ENCODE measurements around the gene CDK6. TPM values are rescaled to one million over a fixed set of nuclear protein-coding genes. Genes with fewer than 3 reads are reported as not detected.
"Not testable (repeated sequence)": the region's sequence is repeated elsewhere in the genome, so short reads cannot be mapped to it uniquely, and the experiment has no call there.

Gene CDK6
- total and polyA plus RNA-seq, 4 donors, result 3.3 to 35.0 (median 12.0) TPM

DNA sequence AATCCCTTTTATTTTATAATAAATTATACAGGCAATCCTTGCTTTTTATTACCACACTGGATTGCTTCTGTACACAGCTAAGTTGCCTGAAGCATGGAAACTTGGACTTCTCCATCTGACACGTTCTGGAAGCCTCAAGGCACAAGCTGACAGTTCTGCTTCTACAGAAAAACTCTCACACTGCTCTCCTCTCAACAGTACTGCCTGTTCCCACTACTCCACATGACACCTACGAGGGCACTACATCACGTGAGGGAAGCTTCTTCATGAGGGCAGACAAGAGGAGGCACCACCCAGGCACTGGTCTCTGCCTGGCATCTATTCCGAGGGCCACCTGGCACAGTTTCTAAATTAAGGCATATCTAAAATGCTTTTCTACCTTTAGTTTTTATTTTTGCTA, 229.4 kb downstream of the CDK6 start:
- 97% methylated on average over 4 of the region's 4 CpGs for WGBS
- DNase-seq (ENCODE audit: low spot score), result no peak

DNA sequence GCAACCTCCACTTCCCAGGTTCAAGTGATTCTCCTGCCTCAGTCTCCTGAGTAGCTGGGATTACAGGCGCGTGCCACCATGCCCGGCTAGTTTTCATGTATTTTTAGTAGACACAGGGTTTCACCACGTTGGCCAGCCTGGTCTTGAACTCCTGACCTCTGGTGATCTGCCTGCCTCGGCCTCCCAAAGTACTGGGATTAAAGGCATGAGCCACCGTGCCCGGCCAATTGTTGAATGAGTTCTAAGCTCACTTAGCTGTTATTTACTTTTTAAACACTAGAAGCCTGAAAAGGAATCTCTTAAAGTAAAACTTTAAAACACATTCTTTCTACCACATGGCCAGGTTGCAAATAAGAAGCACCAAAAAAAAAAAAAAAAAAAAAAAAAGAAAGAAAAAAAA, 231.9 kb downstream of the CDK6 start:
- WGBS, result 82% methylated on average over 7 of the region's 7 CpGs
- H3K9me3 ChIP-seq (ENCODE audit: control insufficient read depth in 4 of 4, low read length in 3 of 4); H3K4me3 ChIP-seq (ENCODE audit: low read depth in 1 of 3, low read length in 3 of 3); H3K36me3 ChIP-seq (ENCODE audit: control insufficient read depth in 4 of 4, insufficient read depth in 3 of 4, low read depth in 1 of 4, low read length in 3 of 4); H3K27me3 ChIP-seq (ENCODE audit: control insufficient read depth in 4 of 4, insufficient read depth in 4 of 4, low read length in 3 of 4); DNase-seq (ENCODE audit: low spot score); H3K4me1 ChIP-seq (ENCODE audit: control insufficient read depth in 4 of 4, insufficient read depth in 4 of 4, low read length in 3 of 4); H3K27ac ChIP-seq (ENCODE audit: low read depth in 1 of 2, low read length in 2 of 2); H3K9ac ChIP-seq (ENCODE audit: low read depth in 1 of 2, low read length in 2 of 2): not testable (repeated sequence)

More for the DNA sequence above, 229.4 kb downstream of the CDK6 start:
- peaks cover 0 to 5% (median 3%) of the 10 kb centered on the region in 4 donors for H3K4me1 ChIP-seq (ENCODE audit: control insufficient read depth in 4 of 4, insufficient read depth in 4 of 4, low read length in 3 of 4)
- no peak overlapping the region for H3K27ac ChIP-seq (ENCODE audit: low read depth in 1 of 2, low read length in 2 of 2)
- TF ChIP-seq GABPA (IDR thresholded peaks at IDR 0.05 in 1 of 2, conservative IDR thresholded peaks at IDR 0.05 in 1 of 2), result no peak
- TF ChIP-seq, protein P1, sequence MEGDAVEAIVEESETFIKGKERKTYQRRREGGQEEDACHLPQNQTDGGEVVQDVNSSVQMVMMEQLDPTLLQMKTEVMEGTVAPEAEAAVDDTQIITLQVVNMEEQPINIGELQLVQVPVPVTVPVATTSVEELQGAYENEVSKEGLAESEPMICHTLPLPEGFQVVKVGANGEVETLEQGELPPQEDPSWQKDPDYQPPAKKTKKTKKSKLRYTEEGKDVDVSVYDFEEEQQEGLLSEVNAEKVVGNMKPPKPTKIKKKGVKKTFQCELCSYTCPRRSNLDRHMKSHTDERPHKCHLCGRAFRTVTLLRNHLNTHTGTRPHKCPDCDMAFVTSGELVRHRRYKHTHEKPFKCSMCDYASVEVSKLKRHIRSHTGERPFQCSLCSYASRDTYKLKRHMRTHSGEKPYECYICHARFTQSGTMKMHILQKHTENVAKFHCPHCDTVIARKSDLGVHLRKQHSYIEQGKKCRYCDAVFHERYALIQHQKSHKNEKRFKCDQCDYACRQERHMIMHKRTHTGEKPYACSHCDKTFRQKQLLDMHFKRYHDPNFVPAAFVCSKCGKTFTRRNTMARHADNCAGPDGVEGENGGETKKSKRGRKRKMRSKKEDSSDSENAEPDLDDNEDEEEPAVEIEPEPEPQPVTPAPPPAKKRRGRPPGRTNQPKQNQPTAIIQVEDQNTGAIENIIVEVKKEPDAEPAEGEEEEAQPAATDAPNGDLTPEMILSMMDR (IDR thresholded peaks at IDR 0.05; ENCODE audit: low read depth, low read length, missing input control), result no peak
- no peak for TF ChIP-seq SP1 (IDR thresholded peaks at IDR 0.05)
- TF ChIP-seq YY1 (IDR thresholded peaks at IDR 0.05), result no peak
- TF ChIP-seq, protein P2, sequence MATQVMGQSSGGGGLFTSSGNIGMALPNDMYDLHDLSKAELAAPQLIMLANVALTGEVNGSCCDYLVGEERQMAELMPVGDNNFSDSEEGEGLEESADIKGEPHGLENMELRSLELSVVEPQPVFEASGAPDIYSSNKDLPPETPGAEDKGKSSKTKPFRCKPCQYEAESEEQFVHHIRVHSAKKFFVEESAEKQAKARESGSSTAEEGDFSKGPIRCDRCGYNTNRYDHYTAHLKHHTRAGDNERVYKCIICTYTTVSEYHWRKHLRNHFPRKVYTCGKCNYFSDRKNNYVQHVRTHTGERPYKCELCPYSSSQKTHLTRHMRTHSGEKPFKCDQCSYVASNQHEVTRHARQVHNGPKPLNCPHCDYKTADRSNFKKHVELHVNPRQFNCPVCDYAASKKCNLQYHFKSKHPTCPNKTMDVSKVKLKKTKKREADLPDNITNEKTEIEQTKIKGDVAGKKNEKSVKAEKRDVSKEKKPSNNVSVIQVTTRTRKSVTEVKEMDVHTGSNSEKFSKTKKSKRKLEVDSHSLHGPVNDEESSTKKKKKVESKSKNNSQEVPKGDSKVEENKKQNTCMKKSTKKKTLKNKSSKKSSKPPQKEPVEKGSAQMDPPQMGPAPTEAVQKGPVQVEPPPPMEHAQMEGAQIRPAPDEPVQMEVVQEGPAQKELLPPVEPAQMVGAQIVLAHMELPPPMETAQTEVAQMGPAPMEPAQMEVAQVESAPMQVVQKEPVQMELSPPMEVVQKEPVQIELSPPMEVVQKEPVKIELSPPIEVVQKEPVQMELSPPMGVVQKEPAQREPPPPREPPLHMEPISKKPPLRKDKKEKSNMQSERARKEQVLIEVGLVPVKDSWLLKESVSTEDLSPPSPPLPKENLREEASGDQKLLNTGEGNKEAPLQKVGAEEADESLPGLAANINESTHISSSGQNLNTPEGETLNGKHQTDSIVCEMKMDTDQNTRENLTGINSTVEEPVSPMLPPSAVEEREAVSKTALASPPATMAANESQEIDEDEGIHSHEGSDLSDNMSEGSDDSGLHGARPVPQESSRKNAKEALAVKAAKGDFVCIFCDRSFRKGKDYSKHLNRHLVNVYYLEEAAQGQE (IDR thresholded peaks at IDR 0.05), result no peak
- TF ChIP-seq RXRA (IDR thresholded peaks at IDR 0.05), result no peak
- TF ChIP-seq, protein P3, sequence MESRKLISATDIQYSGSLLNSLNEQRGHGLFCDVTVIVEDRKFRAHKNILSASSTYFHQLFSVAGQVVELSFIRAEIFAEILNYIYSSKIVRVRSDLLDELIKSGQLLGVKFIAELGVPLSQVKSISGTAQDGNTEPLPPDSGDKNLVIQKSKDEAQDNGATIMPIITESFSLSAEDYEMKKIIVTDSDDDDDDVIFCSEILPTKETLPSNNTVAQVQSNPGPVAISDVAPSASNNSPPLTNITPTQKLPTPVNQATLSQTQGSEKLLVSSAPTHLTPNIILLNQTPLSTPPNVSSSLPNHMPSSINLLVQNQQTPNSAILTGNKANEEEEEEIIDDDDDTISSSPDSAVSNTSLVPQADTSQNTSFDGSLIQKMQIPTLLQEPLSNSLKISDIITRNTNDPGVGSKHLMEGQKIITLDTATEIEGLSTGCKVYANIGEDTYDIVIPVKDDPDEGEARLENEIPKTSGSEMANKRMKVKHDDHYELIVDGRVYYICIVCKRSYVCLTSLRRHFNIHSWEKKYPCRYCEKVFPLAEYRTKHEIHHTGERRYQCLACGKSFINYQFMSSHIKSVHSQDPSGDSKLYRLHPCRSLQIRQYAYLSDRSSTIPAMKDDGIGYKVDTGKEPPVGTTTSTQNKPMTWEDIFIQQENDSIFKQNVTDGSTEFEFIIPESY (IDR thresholded peaks at IDR 0.05), result no peak
- no peak for TF ChIP-seq HNF4A (conservative IDR thresholded peaks at IDR 0.05)
- no peaks in the 10 kb centered on the region for H3K9me3 ChIP-seq (ENCODE audit: control insufficient read depth in 4 of 4, low read length in 3 of 4)
- H3K36me3 ChIP-seq (ENCODE audit: control insufficient read depth in 4 of 4, insufficient read depth in 3 of 4, low read depth in 1 of 4, low read length in 3 of 4), result no peaks in the 10 kb centered on the region
- no peak overlapping the region for H3K9ac ChIP-seq (ENCODE audit: low read depth in 1 of 2, low read length in 2 of 2)
- no peaks in the 10 kb centered on the region for H3K27me3 ChIP-seq (ENCODE audit: control insufficient read depth in 4 of 4, insufficient read depth in 4 of 4, low read length in 3 of 4)
- no peak overlapping the region for H3K4me3 ChIP-seq (ENCODE audit: low read depth in 1 of 3, low read length in 3 of 3)

DNA sequence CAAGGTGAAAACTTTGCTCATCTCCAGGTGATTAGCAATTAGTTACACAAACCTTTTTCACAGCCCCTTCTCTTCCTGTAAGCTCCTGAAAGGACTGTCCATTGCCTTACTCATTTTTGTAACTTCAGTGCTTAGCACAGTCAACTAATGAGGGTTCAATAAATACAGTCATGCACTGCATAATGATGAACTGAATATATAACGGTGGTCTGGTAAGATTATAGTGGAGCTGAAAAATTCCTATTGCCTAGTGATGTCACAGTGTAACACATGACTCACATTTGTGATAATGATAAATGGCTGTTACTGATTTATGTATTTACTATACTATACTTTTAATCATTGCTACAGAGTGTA, 233.3 kb downstream of the CDK6 start:
- no peaks in the 10 kb centered on the region for H3K4me1 ChIP-seq (ENCODE audit: control insufficient read depth in 4 of 4, insufficient read depth in 4 of 4, low read length in 3 of 4)
- no peak for TF ChIP-seq FOXA1 (IDR thresholded peaks at IDR 0.05)
- TF ChIP-seq FOXA2 (IDR thresholded peaks at IDR 0.05), result no peak
- TF ChIP-seq RXRA (IDR thresholded peaks at IDR 0.05), result no peak
- no peak for TF ChIP-seq JUND (IDR thresholded peaks at IDR 0.05)
- no peak overlapping the region for H3K9ac ChIP-seq (ENCODE audit: low read depth in 1 of 2, low read length in 2 of 2)
- no peaks in the 10 kb centered on the region for H3K9me3 ChIP-seq (ENCODE audit: control insufficient read depth in 4 of 4, low read length in 3 of 4)
- no peaks in the 10 kb centered on the region for H3K27me3 ChIP-seq (ENCODE audit: control insufficient read depth in 4 of 4, insufficient read depth in 4 of 4, low read length in 3 of 4)
- H3K27ac ChIP-seq (ENCODE audit: low read depth in 1 of 2, low read length in 2 of 2), result no peak overlapping the region
- no peak for DNase-seq (ENCODE audit: low spot score)
- 76% methylated on average over 1 of the region's 1 CpG for WGBS
- H3K36me3 ChIP-seq (ENCODE audit: control insufficient read depth in 4 of 4, insufficient read depth in 3 of 4, low read depth in 1 of 4, low read length in 3 of 4), result no peaks in the 10 kb centered on the region
- H3K4me3 ChIP-seq (ENCODE audit: low read depth in 1 of 3, low read length in 3 of 3), result no peak overlapping the region

All from liver (tissue), 9 donors.